HL-60 (cell line): Measurements from ENCODE around the gene TMEM242.

Experiments used
- CTCF ChIP-seq: IDR thresholded peaks from one replicate; pipeline ENCODE4 v1.5.1; 2011; ENCODE audit warnings: low read length, control low read depth, inconsistent platforms; ENCODE audit not compliant: insufficient read depth
- POLR2AphosphoS5 ChIP-seq: IDR thresholded peaks from 2 replicates; pipeline ENCODE4 v1.6.1; 2012; ENCODE audit warnings: low read depth

- no peak for TF ChIP-seq CTCF
- no peak for TF ChIP-seq POLR2AphosphoS5
Measured at GRCh38 chr6:157325069-157325805, 1.9 kb upstream of the TMEM242 start.
